ENCODE data around the gene MYO1G. TPM values are rescaled to one million over a fixed set of nuclear protein-coding genes. Genes with fewer than 3 reads are reported as not detected.

MYO1G gene
- total RNA-seq, 1 experiment from 2014 or later: 0.36 TPM

- peaks cover 10% of the 10 kb centered on the region for H3K36me3 ChIP-seq (ENCODE audit: control insufficient read depth, insufficient read depth, low read length)
- peaks cover 23% of the 10 kb centered on the region for H3K4me1 ChIP-seq
- Mint-ChIP-seq H3K36me3 (ENCODE audit: insufficient read depth, unreplicated experiment) (peaks cover 73% of the 10 kb centered on the region), H3K27ac (ENCODE audit: unreplicated experiment) (no peak overlapping the region), H3K4me3 (ENCODE audit: unreplicated experiment) (no peak overlapping the region), H3K27me3 (ENCODE audit: insufficient read depth, unreplicated experiment) (no peaks in the 10 kb centered on the region), H3K4me1 (ENCODE audit: low read depth, unreplicated experiment) (peaks cover 23% of the 10 kb centered on the region), H3K9me3 (ENCODE audit: unreplicated experiment) (no peaks in the 10 kb centered on the region)
- DNase-seq: no peak
- H3K27me3 ChIP-seq (replicated peaks; ENCODE audit: control insufficient read depth, insufficient read depth, low read length): no peaks in the 10 kb centered on the region
- H3K4me3 ChIP-seq (ENCODE audit: low read depth, low read length): no peak overlapping the region
- H3K9me3 ChIP-seq: no peaks in the 10 kb centered on the region
- CTCF ChIA-PET: interaction anchor here (1.1 kb wide), 1 partner anchor 19 kb away, joined by 5 read pairs; no protein-coding TSS in a partner anchor
- BruUV-seq (replicated peaks): no TSS peak
- no peak for TF ChIP-seq CTCF (IDR thresholded peaks at IDR 0.05; ENCODE audit: insufficient read depth in 1 of 2, low read depth in 1 of 2, low read length in 1 of 2, severe bottlenecking in 1 of 2, unreplicated experiment in 1 of 2)
- POLR2A ChIA-PET: interaction anchor here (0.9 to 1.6 kb wide), 2 partner anchors 9 to 17 kb away, joined by 3 to 5 read pairs; partner anchors contain the start of gene CCM2
- intact Hi-C loops (cut with micrococcal nuclease; ENCODE audit: unreplicated experiment): loop anchor here (10.0 kb wide), 2 partner anchors 98 to 398 kb away; partner anchors contain the start of genes PURB and TMED4
Measured at GRCh38 chr7:44982970-44983369, 4.2 kb upstream of the MYO1G start.

GRCh38 chr7:44982535-44982923 is 3.7 kb upstream of the MYO1G start:
- TF ChIP-seq CTCF (IDR thresholded peaks at IDR 0.05; ENCODE audit: insufficient read depth in 1 of 2, low read depth in 1 of 2, low read length in 1 of 2, severe bottlenecking in 1 of 2, unreplicated experiment in 1 of 2): no peak
- Histone ChIP-seq H3K4me3 (ENCODE audit: low read depth, low read length) (no peak overlapping the region), H3K9me3 (no peaks in the 10 kb centered on the region), H3K27me3 (replicated peaks; ENCODE audit: control insufficient read depth, insufficient read depth, low read length) (no peaks in the 10 kb centered on the region), H3K4me1 (peaks cover 19% of the 10 kb centered on the region), H3K36me3 (ENCODE audit: control insufficient read depth, insufficient read depth, low read length) (peaks cover 10% of the 10 kb centered on the region)
- intact Hi-C loops (cut with micrococcal nuclease; ENCODE audit: unreplicated experiment): loop anchor here (10.0 kb wide), 2 partner anchors 98 to 398 kb away; partner anchors contain the start of genes PURB and TMED4
- Mint-ChIP-seq H3K9me3 (ENCODE audit: unreplicated experiment) (no peaks in the 10 kb centered on the region), H3K27me3 (ENCODE audit: insufficient read depth, unreplicated experiment) (no peaks in the 10 kb centered on the region), H3K4me1 (ENCODE audit: low read depth, unreplicated experiment) (peaks cover 18% of the 10 kb centered on the region), H3K27ac (ENCODE audit: unreplicated experiment) (no peak overlapping the region), H3K4me3 (ENCODE audit: unreplicated experiment) (no peak overlapping the region), H3K36me3 (ENCODE audit: insufficient read depth, unreplicated experiment) (peaks cover 73% of the 10 kb centered on the region)
- no peak for DNase-seq
- BruUV-seq (replicated peaks): no TSS peak
- CTCF ChIA-PET: interaction anchor here (0.6 to 1.1 kb wide), 2 partner anchors 17 to 19 kb away, joined by 5 to 12 read pairs; no protein-coding TSS in a partner anchor
- POLR2A ChIA-PET: interaction anchor here (0.9 to 1.6 kb wide), 2 partner anchors 9 to 17 kb away, joined by 3 to 5 read pairs; partner anchors contain the start of gene CCM2

GRCh38 chr7:44981035-44981706 is 2.4 kb upstream of the MYO1G start:
- H3K27me3 ChIP-seq (replicated peaks; ENCODE audit: control insufficient read depth, insufficient read depth, low read length): no peaks in the 10 kb centered on the region
- peak in 1 of 2 experiments; percentile 43 for DNase-seq
- TF ChIP-seq CTCF (IDR thresholded peaks at IDR 0.05; ENCODE audit: insufficient read depth in 1 of 2, low read depth in 1 of 2, low read length in 1 of 2, severe bottlenecking in 1 of 2, unreplicated experiment in 1 of 2): no peak
- H3K4me3 ChIP-seq (ENCODE audit: low read depth, low read length): no peak overlapping the region
- Mint-ChIP-seq H3K9me3 (ENCODE audit: unreplicated experiment) (no peaks in the 10 kb centered on the region), H3K27me3 (ENCODE audit: insufficient read depth, unreplicated experiment) (no peaks in the 10 kb centered on the region), H3K4me1 (ENCODE audit: low read depth, unreplicated experiment) (peaks cover 17% of the 10 kb centered on the region), H3K4me3 (ENCODE audit: unreplicated experiment) (no peak overlapping the region), H3K27ac (ENCODE audit: unreplicated experiment) (no peak overlapping the region), H3K36me3 (ENCODE audit: insufficient read depth, unreplicated experiment) (peaks cover 63% of the 10 kb centered on the region)
- ChIA-PET CTCF (no interaction called here), POLR2A (interaction anchor here (1.1 to 1.3 kb wide), 2 partner anchors 8 to 18 kb away, joined by 3 to 8 read pairs; no protein-coding TSS in a partner anchor)
- peaks cover 10% of the 10 kb centered on the region for H3K36me3 ChIP-seq (ENCODE audit: control insufficient read depth, insufficient read depth, low read length)
- no TSS peak for BruUV-seq (replicated peaks)
- intact Hi-C loops (cut with micrococcal nuclease; ENCODE audit: unreplicated experiment): loop anchor here (10.0 kb wide), 2 partner anchors 96 to 396 kb away; partner anchors contain the start of genes PURB and TMED4
- H3K9me3 ChIP-seq: no peaks in the 10 kb centered on the region
- peaks cover 15% of the 10 kb centered on the region; the same call in 1 of the 2 replicates for H3K4me1 ChIP-seq

All from Caco-2 (cell line).